ENCODE data around the gene NMB.
"Not testable (repeated sequence)": the region's sequence is repeated elsewhere in the genome, so short reads cannot be mapped to it uniquely, and the experiment has no call there.

The NMB gene

DNA sequence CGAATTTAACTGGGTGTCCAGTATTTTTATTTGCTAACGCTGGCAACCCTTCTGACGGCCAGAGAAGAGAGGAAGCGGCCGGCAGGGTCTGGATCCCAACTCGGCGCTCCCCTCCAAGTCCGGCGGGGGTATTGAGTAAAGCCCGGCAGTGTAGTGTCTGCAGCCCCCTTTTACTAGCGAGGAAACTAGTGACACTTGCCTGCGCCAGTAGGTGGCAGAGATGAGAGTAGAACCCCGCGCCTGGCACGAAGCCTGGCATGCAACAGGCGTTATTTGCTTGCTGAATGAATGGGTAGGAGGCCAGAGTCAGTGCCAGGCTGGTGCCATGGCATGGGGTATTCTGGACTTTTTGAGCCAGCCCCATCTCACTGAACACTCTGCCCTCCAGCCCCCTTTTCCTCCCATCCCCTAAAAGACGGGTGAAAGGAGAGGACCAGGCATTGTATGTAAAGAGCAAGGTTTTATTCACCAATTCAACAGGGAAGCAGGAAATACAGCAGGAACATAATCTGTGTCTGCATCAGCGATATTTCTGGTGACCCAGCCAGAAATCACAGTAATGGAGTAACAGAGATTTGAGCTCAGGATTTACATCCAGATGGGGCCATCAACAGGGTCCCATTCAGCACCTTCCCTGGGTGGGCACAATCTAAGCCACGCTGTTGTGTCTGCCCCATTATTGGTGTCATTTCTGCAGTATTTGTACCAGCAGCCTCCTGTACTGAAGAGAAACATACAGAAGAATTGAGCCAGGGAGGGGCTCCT, 3.1 kb downstream of the NMB start:
- no peaks in the 10 kb centered on the region for H3K27me3 ChIP-seq (ENCODE audit: low read depth, low read length)
- H3K36me3 ChIP-seq (ENCODE audit: control insufficient read depth in 1 of 2, insufficient read depth in 2 of 2, low read length in 2 of 2) = peaks cover 5 to 7% of the 10 kb centered on the region in 2 donors
- peaks cover 5 to 33% of the 10 kb centered on the region in 2 donors for H3K4me1 ChIP-seq (ENCODE audit: control insufficient read depth in 1 of 2, insufficient read depth in 2 of 2, low read length in 2 of 2)

GRCh38 chr15:84653910-84654688, 3.9 kb downstream of the NMB start, which contains the start of gene WDR73:
TSS of gene WDR73 (minus strand) at chr15:84654283. CDS start at chr15:84654274, 9 bp downstream.
- H3K27ac ChIP-seq (ENCODE audit: low read length) = peak within 1 kb of the TSS; percentile 91
- peaks cover 5 to 33% of the 10 kb centered on the region in 2 donors for H3K4me1 ChIP-seq (ENCODE audit: control insufficient read depth in 1 of 2, insufficient read depth in 2 of 2, low read length in 2 of 2)
- H3K9me3 ChIP-seq (ENCODE audit: control insufficient read depth in 1 of 2, low read length in 2 of 2) = no peaks in the 10 kb centered on the region
- no peaks in the 10 kb centered on the region for H3K27me3 ChIP-seq (ENCODE audit: low read depth, low read length)
- peaks cover 6 to 12% of the 10 kb centered on the region in 2 donors for H3K36me3 ChIP-seq (ENCODE audit: control insufficient read depth in 1 of 2, insufficient read depth in 2 of 2, low read length in 2 of 2)
- peak within 1 kb of the TSS; percentile 89 to 96 for H3K4me3 ChIP-seq (ENCODE audit: low read depth in 1 of 2, low read length in 2 of 2)

More for the DNA sequence above, 3.1 kb downstream of the NMB start:
- H3K4me3 ChIP-seq (ENCODE audit: low read depth in 1 of 2, low read length in 2 of 2) = peak overlapping the region; percentile 89 to 96
- H3K9me3 ChIP-seq (ENCODE audit: control insufficient read depth in 1 of 2, low read length in 2 of 2) = no peaks in the 10 kb centered on the region
- H3K27ac ChIP-seq (ENCODE audit: low read length) = peak overlapping the region; percentile 91

DNA sequence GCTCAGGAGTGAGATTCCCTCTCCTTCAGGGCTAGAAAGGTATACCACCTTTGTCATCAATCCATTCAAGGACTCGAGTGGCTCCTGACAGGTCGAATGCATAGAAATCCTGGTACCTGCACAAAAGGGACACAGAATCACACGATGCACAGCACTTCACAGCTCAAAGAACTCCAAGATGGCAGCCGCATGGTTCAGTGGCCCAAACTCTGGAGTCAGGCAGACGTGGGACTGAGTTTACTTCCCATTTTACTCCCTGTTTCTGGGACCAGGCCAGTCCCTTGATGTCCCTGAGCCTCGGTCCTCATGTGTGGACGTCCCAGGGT, 4.5 kb downstream of the NMB start:
- no peaks in the 10 kb centered on the region for H3K9me3 ChIP-seq (ENCODE audit: control insufficient read depth in 1 of 2, low read length in 2 of 2)
- no peaks in the 10 kb centered on the region for H3K27me3 ChIP-seq (ENCODE audit: low read depth, low read length)
- peaks cover 12 to 16% of the 10 kb centered on the region in 2 donors for H3K36me3 ChIP-seq (ENCODE audit: control insufficient read depth in 1 of 2, insufficient read depth in 2 of 2, low read length in 2 of 2)
- peaks cover 5 to 33% of the 10 kb centered on the region in 2 donors for H3K4me1 ChIP-seq (ENCODE audit: control insufficient read depth in 1 of 2, insufficient read depth in 2 of 2, low read length in 2 of 2)
- peak overlapping the region; percentile 89 to 96 for H3K4me3 ChIP-seq (ENCODE audit: low read depth in 1 of 2, low read length in 2 of 2)
- H3K27ac ChIP-seq (ENCODE audit: low read length) = peak overlapping the region; percentile 91

DNA sequence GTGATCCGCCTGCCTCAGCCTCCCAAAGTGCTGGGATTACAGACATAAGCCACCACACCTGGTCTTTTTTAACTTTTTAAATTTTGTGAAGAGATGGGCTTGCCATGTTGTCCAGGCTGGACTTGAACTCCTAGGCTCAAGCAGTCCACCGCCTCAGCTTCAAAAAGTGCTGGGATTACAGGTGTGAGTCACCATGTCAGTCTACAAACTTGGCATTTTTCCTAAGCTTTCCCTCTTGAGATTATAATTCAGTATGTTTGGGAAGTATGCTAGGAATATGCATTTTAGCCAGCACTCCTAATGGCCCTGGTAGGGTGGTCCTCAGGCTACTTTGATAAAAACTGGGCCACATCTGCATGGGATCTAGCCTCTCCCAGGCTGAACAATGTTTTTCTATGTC, 8.3 kb downstream of the NMB start:
- no peak overlapping the region for H3K4me3 ChIP-seq (ENCODE audit: low read depth in 1 of 2, low read length in 2 of 2)
- no peak overlapping the region for H3K27ac ChIP-seq (ENCODE audit: low read length)
- H3K9me3 ChIP-seq (ENCODE audit: control insufficient read depth in 1 of 2, low read length in 2 of 2) = no peaks in the 10 kb centered on the region
- no peaks in the 10 kb centered on the region for H3K27me3 ChIP-seq (ENCODE audit: low read depth, low read length)
- peaks cover 40 to 51% of the 10 kb centered on the region in 2 donors for H3K36me3 ChIP-seq (ENCODE audit: control insufficient read depth in 1 of 2, insufficient read depth in 2 of 2, low read length in 2 of 2)
- H3K4me1 ChIP-seq (ENCODE audit: control insufficient read depth in 1 of 2, insufficient read depth in 2 of 2, low read length in 2 of 2) = peaks cover 0 to 22% of the 10 kb centered on the region in 2 donors

DNA sequence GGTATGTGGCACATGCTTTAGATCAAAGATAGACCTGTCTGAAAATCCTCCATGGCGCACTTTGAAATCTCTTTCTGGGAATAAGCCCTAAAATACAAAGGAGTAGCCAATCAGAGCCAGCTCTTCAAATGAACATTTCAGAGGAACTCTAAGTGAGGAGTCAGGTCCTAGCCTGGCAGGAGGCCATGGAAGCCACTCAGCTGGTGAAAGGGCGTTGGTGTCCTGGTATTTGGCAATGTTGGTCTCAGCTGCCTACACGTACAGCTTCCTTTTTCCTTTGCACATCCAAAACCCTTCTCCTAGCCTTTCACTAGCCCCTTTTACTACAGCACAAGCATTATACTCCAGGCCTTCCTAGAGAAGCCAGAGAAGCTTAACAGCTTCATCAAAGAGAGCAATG, 9.5 kb downstream of the NMB start:
- no peaks in the 10 kb centered on the region for H3K27me3 ChIP-seq (ENCODE audit: low read depth, low read length)
- H3K27ac ChIP-seq (ENCODE audit: low read length) = no peak overlapping the region
- H3K9me3 ChIP-seq (ENCODE audit: control insufficient read depth in 1 of 2, low read length in 2 of 2) = no peaks in the 10 kb centered on the region
- H3K4me3 ChIP-seq (ENCODE audit: low read depth in 1 of 2, low read length in 2 of 2) = no peak overlapping the region
- peaks cover 46 to 57% of the 10 kb centered on the region in 2 donors for H3K36me3 ChIP-seq (ENCODE audit: control insufficient read depth in 1 of 2, insufficient read depth in 2 of 2, low read length in 2 of 2)
- H3K4me1 ChIP-seq (ENCODE audit: control insufficient read depth in 1 of 2, insufficient read depth in 2 of 2, low read length in 2 of 2) = peaks cover 0 to 18% of the 10 kb centered on the region in 2 donors

GRCh38 chr15:84647726-84648125, 10.3 kb downstream of the NMB start:
- Histone ChIP-seq H3K4me3 (ENCODE audit: low read depth in 1 of 2, low read length in 2 of 2) (no peak overlapping the region), H3K4me1 (ENCODE audit: control insufficient read depth in 1 of 2, insufficient read depth in 2 of 2, low read length in 2 of 2) (peaks cover 0 to 10% of the 10 kb centered on the region in 2 donors), H3K36me3 (ENCODE audit: control insufficient read depth in 1 of 2, insufficient read depth in 2 of 2, low read length in 2 of 2) (peaks cover 53 to 64% of the 10 kb centered on the region in 2 donors), H3K27me3 (ENCODE audit: low read depth, low read length) (no peaks in the 10 kb centered on the region), H3K9me3 (ENCODE audit: control insufficient read depth in 1 of 2, low read length in 2 of 2) (no peaks in the 10 kb centered on the region), H3K27ac (ENCODE audit: low read length) (no peak overlapping the region)

GRCh38 chr15:84645997-84646396, 12.0 kb downstream of the NMB start:
- no peak overlapping the region for H3K4me3 ChIP-seq (ENCODE audit: low read depth in 1 of 2, low read length in 2 of 2)
- H3K27ac ChIP-seq (ENCODE audit: low read length) = no peak overlapping the region
- no peaks in the 10 kb centered on the region for H3K9me3 ChIP-seq (ENCODE audit: control insufficient read depth in 1 of 2, low read length in 2 of 2)
- H3K27me3 ChIP-seq (ENCODE audit: low read depth, low read length) = no peaks in the 10 kb centered on the region
- H3K36me3 ChIP-seq (ENCODE audit: control insufficient read depth in 1 of 2, insufficient read depth in 2 of 2, low read length in 2 of 2) = peaks cover 50 to 72% of the 10 kb centered on the region in 2 donors
- H3K4me1 ChIP-seq (ENCODE audit: control insufficient read depth in 1 of 2, insufficient read depth in 2 of 2, low read length in 2 of 2) = no peaks in the 10 kb centered on the region

DNA sequence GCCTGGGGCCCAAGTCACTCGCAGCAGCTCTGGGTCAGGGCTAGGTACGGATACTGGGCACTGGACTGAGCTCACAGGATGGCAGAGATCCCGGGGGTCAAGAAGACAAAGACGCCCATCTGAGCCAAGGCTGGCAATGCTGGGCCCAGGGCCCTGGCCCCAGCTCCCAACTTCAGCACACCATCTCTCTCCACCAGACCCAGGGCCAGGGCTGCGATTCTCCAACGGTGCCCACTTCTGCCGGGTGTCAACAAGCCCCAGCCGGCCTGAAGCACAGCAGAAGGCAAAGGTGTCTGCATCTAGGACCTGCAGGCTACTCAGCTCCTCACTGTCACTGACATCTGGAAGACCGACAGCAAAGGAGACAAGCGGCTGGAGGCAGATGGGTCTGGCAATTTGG, 12.5 kb downstream of the NMB start:
- peaks cover 54 to 76% of the 10 kb centered on the region in 2 donors for H3K36me3 ChIP-seq (ENCODE audit: control insufficient read depth in 1 of 2, insufficient read depth in 2 of 2, low read length in 2 of 2)

GRCh38 chr15:84643838-84644237, 14.2 kb downstream of the NMB start:
- H3K36me3 ChIP-seq (ENCODE audit: control insufficient read depth in 1 of 2, insufficient read depth in 2 of 2, low read length in 2 of 2) = peaks cover 62 to 86% of the 10 kb centered on the region in 2 donors

More for the DNA sequence above, 12.5 kb downstream of the NMB start:
- Histone ChIP-seq H3K27me3 (ENCODE audit: low read depth, low read length) (no peaks in the 10 kb centered on the region), H3K4me1 (ENCODE audit: control insufficient read depth in 1 of 2, insufficient read depth in 2 of 2, low read length in 2 of 2) (no peaks in the 10 kb centered on the region), H3K9me3 (ENCODE audit: control insufficient read depth in 1 of 2, low read length in 2 of 2) (no peaks in the 10 kb centered on the region), H3K27ac (ENCODE audit: low read length) (no peak overlapping the region), H3K4me3 (ENCODE audit: low read depth in 1 of 2, low read length in 2 of 2) (no peak overlapping the region)

DNA sequence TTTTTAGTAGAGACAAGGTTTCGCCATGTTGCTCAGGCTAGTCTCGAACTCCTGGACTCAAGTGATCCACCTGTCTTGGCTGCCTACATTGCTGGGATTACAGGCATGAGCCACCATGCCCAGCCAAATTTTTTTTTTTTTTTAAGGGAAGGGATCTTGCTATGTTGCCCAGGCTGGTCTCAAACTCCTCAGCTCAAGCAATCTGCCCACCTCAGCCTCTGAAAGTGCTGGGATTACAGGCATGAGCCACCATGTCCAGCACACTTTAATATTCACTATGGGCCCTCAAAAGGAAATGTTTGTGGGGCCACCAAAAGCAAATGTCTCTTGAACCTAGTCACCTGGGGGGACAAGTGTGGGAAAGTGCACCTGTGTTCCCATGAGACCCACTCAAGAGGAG, 15.4 kb downstream of the NMB start:
- H3K27me3 ChIP-seq (ENCODE audit: low read depth, low read length); H3K9me3 ChIP-seq (ENCODE audit: control insufficient read depth in 1 of 2, low read length in 2 of 2); H3K4me3 ChIP-seq (ENCODE audit: low read depth in 1 of 2, low read length in 2 of 2); H3K4me1 ChIP-seq (ENCODE audit: control insufficient read depth in 1 of 2, insufficient read depth in 2 of 2, low read length in 2 of 2); H3K27ac ChIP-seq (ENCODE audit: low read length): not testable (repeated sequence)
- peaks cover 54 to 84% of the 10 kb centered on the region in 2 donors for H3K36me3 ChIP-seq (ENCODE audit: control insufficient read depth in 1 of 2, insufficient read depth in 2 of 2, low read length in 2 of 2)

More at GRCh38 chr15:84643838-84644237, 14.2 kb downstream of the NMB start:
- no peaks in the 10 kb centered on the region for H3K27me3 ChIP-seq (ENCODE audit: low read depth, low read length)
- H3K4me1 ChIP-seq (ENCODE audit: control insufficient read depth in 1 of 2, insufficient read depth in 2 of 2, low read length in 2 of 2) = no peaks in the 10 kb centered on the region
- H3K9me3 ChIP-seq (ENCODE audit: control insufficient read depth in 1 of 2, low read length in 2 of 2) = no peaks in the 10 kb centered on the region
- H3K4me3 ChIP-seq (ENCODE audit: low read depth in 1 of 2, low read length in 2 of 2) = no peak overlapping the region
- H3K27ac ChIP-seq (ENCODE audit: low read length) = no peak overlapping the region

GRCh38 chr15:84641871-84642270, 16.1 kb downstream of the NMB start:
- H3K27ac ChIP-seq (ENCODE audit: low read length); H3K4me1 ChIP-seq (ENCODE audit: control insufficient read depth in 1 of 2, insufficient read depth in 2 of 2, low read length in 2 of 2); H3K9me3 ChIP-seq (ENCODE audit: control insufficient read depth in 1 of 2, low read length in 2 of 2); H3K27me3 ChIP-seq (ENCODE audit: low read depth, low read length); H3K4me3 ChIP-seq (ENCODE audit: low read depth in 1 of 2, low read length in 2 of 2): not testable (repeated sequence)
- H3K36me3 ChIP-seq (ENCODE audit: control insufficient read depth in 1 of 2, insufficient read depth in 2 of 2, low read length in 2 of 2) = peaks cover 47 to 78% of the 10 kb centered on the region in 2 donors

Data from muscle layer of duodenum (tissue), 2 donors.